IMR-90 (cell line): ENCODE data around the gene RAB37. TPM values are rescaled to one million over a fixed set of nuclear protein-coding genes. Genes with fewer than 3 reads are reported as not detected.

ENCODE experiments used
- ATAC-seq: fragments of 200-7000 bp; cut with Tn5 transposase; 2 replicates; pipeline ENCODE4 v1.9.1; 2020; ENCODE audit warnings: low read depth, mild to moderate bottlenecking, moderate library complexity
- BruUV-seq: library from RNA; stranded (reverse); fragments of 400-500 nt; replicated peaks from 2 replicates; lab custom pipeline; 2021; lab: Mats Ljungman, UMichigan
- CTCF ChIA-PET: fragments of 300-600 bp; formaldehyde crosslinking; extraction: SDS; loops from one replicate; lab custom pipeline; 2021; ENCODE audit warnings: antibody characterized with exemption; lab: Yijun Ruan, JAX
- POLR2A ChIA-PET: fragments of 300-600 bp; sonication (Branson Sonifier 250); formaldehyde crosslinking; loops from one replicate; lab custom pipeline; 2022; ENCODE audit warnings: antibody characterized with exemption; ENCODE audit not compliant: unreplicated experiment; lab: Charles Lee
- DNase-seq: peaks from one replicate; pipeline ENCODE4 v3.0.0; 2013
- H2AFZ ChIP-seq: replicated peaks from 2 replicates; pipeline ENCODE3; 2013; ENCODE audit warnings: low read length, mild to moderate bottlenecking; ENCODE audit not compliant: poor library complexity
- H2AK5ac ChIP-seq: 2 replicates; pipeline ENCODE4 v1.6.1; 2013; ENCODE audit warnings: low read depth, low read length, inconsistent platforms
- H2AK9ac ChIP-seq: replicated peaks from 2 replicates; pipeline ENCODE3; 2013; ENCODE audit warnings: mild to moderate bottlenecking, low read depth, low read length, moderate library complexity; ENCODE audit not compliant: poor library complexity
- H2BK120ac ChIP-seq: 2 replicates; pipeline ENCODE4 v1.6.1; 2013; ENCODE audit warnings: low read depth, low read length, inconsistent platforms
- H2BK15ac ChIP-seq: 3 replicates; pipeline ENCODE4 v1.6.1; 2013; ENCODE audit warnings: low read depth, low read length, inconsistent platforms
- H2BK20ac ChIP-seq: 2 replicates; pipeline ENCODE4 v1.6.1; 2013; ENCODE audit warnings: low read depth, mild to moderate bottlenecking, inconsistent platforms, low read length, moderate library complexity
- H2BK5ac ChIP-seq: 2 replicates; pipeline ENCODE4 v1.6.1; 2013; ENCODE audit warnings: mild to moderate bottlenecking, low read depth, low read length, inconsistent platforms; ENCODE audit not compliant: poor library complexity, severe bottlenecking
- H3K14ac ChIP-seq: replicated peaks from 2 replicates; pipeline ENCODE4 v1.6.1; 2013; ENCODE audit warnings: low read depth, low read length, inconsistent platforms
- H3K18ac ChIP-seq: 2 replicates; pipeline ENCODE4 v1.6.1; 2013; ENCODE audit warnings: low read depth, low read length, control low read depth
- H3K23ac ChIP-seq: 2 replicates; pipeline ENCODE4 v1.6.1; 2013; ENCODE audit warnings: low read depth, low read length, inconsistent platforms
- H3K27ac ChIP-seq: 2 replicates; pipeline ENCODE4 v1.5.1; 2013; ENCODE audit warnings: mild to moderate bottlenecking, control low read depth, low read length; ENCODE audit not compliant: insufficient read depth
- H3K27me3 ChIP-seq: 2 replicates; pipeline ENCODE4 v1.6.1; 2013; ENCODE audit warnings: low read length; ENCODE audit not compliant: control insufficient read depth, insufficient read depth
- H3K36me3 ChIP-seq: 2 replicates; pipeline ENCODE4 v1.6.1; 2013; ENCODE audit warnings: low read length, mixed read lengths; ENCODE audit not compliant: control insufficient read depth, insufficient read depth
- H3K4ac ChIP-seq: 2 replicates; pipeline ENCODE4 v1.6.1; 2013; ENCODE audit warnings: low read depth, low read length, inconsistent platforms
- H3K4me1 ChIP-seq: 2 replicates; pipeline ENCODE4 v1.6.1; 2013; ENCODE audit warnings: low read length, mixed read lengths; ENCODE audit not compliant: control insufficient read depth, insufficient read depth
- H3K4me2 ChIP-seq: 2 replicates; pipeline ENCODE4 v1.6.1; 2013; ENCODE audit warnings: low read depth, mild to moderate bottlenecking, control low read depth, low read length, moderate library complexity
- H3K4me3 ChIP-seq: 2 replicates; pipeline ENCODE4 v1.5.1; 2013; ENCODE audit warnings: low read depth, mild to moderate bottlenecking, control low read depth, low read length, moderate library complexity; ENCODE audit not compliant: insufficient read depth
- H3K56ac ChIP-seq: 2 replicates; pipeline ENCODE4 v1.6.1; 2013; ENCODE audit warnings: low read length, inconsistent platforms; ENCODE audit not compliant: insufficient read depth; ENCODE audit errors: extremely low read depth
- H3K79me1 ChIP-seq, 2 experiments: 2 replicates each; pipeline ENCODE4 v1.6.1; 2013; ENCODE audit warnings: low read length in 2 of 2, inconsistent platforms in 1 of 2, low read depth in 1 of 2
- H3K9ac ChIP-seq: 2 replicates; pipeline ENCODE4 v1.6.1; 2013; ENCODE audit warnings: low read depth, low read length, control low read depth
- H3K9me1 ChIP-seq: 2 replicates; pipeline ENCODE4 v1.6.1; 2013; ENCODE audit warnings: low read length, inconsistent platforms; ENCODE audit not compliant: insufficient read depth
- H3K9me3 ChIP-seq: 2 replicates; pipeline ENCODE4 v1.6.1; 2013; ENCODE audit warnings: low read length; ENCODE audit not compliant: control insufficient read depth, insufficient read depth
- H4K20me1 ChIP-seq: 2 replicates; pipeline ENCODE4 v1.6.1; 2013; ENCODE audit warnings: low read length, inconsistent platforms; ENCODE audit not compliant: insufficient read depth
- H4K5ac ChIP-seq: 2 replicates; pipeline ENCODE4 v1.6.1; 2013; ENCODE audit warnings: mild to moderate bottlenecking, low read depth, low read length, control low read depth
- H4K8ac ChIP-seq, 2 experiments: 2 replicates each; pipeline ENCODE4 v1.6.1; 2013; ENCODE audit warnings: low read depth in 2 of 2, low read length in 2 of 2, control low read depth in 1 of 2, inconsistent platforms in 1 of 2
- H4K91ac ChIP-seq: 2 replicates; pipeline ENCODE4 v1.6.1; 2013; ENCODE audit warnings: low read depth, low read length, inconsistent platforms; ENCODE audit not compliant: insufficient read depth
- BHLHE40 ChIP-seq: fragments of 150-350 bp; IDR thresholded peaks from 2 replicates; pipeline ENCODE4 v1.6.1; 2016; ENCODE audit warnings: mild to moderate bottlenecking, low read depth, low read length
- CEBPB ChIP-seq: IDR thresholded peaks from 2 replicates; pipeline ENCODE4 v1.6.1; 2012; ENCODE audit warnings: low read depth, low read length, improper control_type of control experiment
- CHD1 ChIP-seq: IDR thresholded peaks from 2 replicates; pipeline ENCODE4 v1.6.1; 2012; ENCODE audit warnings: low read depth, low read length, improper control_type of control experiment
- CTCF ChIP-seq: conservative IDR thresholded peaks from 2 replicates; pipeline ENCODE4 v1.5.1; 2012; ENCODE audit warnings: mild to moderate bottlenecking, low read depth, low read length, improper control_type of control experiment
- ELK1 ChIP-seq: fragments of 150-350 bp; IDR thresholded peaks from 2 replicates; pipeline ENCODE4 v1.6.1; 2016; ENCODE audit warnings: low read depth, mild to moderate bottlenecking, low read length, moderate library complexity, borderline replicate concordance
- FOS ChIP-seq: fragments of 150-350 bp; IDR thresholded peaks from 2 replicates; pipeline ENCODE4 v1.6.1; 2016; ENCODE audit warnings: low read depth, low read length
- MAFK ChIP-seq: IDR thresholded peaks from 2 replicates; pipeline ENCODE4 v1.6.1; 2012; ENCODE audit warnings: low read depth, low read length, improper control_type of control experiment
- MAZ ChIP-seq: IDR thresholded peaks from 2 replicates; pipeline ENCODE4 v1.6.1; 2012; ENCODE audit warnings: low read depth, mild to moderate bottlenecking, low read length, improper control_type of control experiment, moderate library complexity, borderline replicate concordance
- MXI1 ChIP-seq: IDR thresholded peaks from 2 replicates; pipeline ENCODE4 v1.6.1; 2012; ENCODE audit warnings: low read depth, mild to moderate bottlenecking, low read length, moderate library complexity, borderline replicate concordance
- NFE2L2 ChIP-seq: fragments of 150-350 bp; IDR thresholded peaks from 2 replicates; pipeline ENCODE4 v1.6.1; 2016; ENCODE audit warnings: low read depth, mild to moderate bottlenecking, low read length
- POLR2A ChIP-seq: IDR thresholded peaks from 2 replicates; pipeline ENCODE4 v1.6.1; 2012; ENCODE audit warnings: mild to moderate bottlenecking, low read depth, low read length
- RCOR1 ChIP-seq: IDR thresholded peaks from 2 replicates; pipeline ENCODE4 v1.6.1; 2012; ENCODE audit warnings: mild to moderate bottlenecking, low read length, improper control_type of control experiment; ENCODE audit not compliant: insufficient replicate concordance
- SMC3 ChIP-seq: fragments of 150-350 bp; IDR thresholded peaks from 2 replicates; pipeline ENCODE4 v1.6.1; 2016; ENCODE audit warnings: low read depth, mild to moderate bottlenecking, antibody characterized with exemption, low read length, moderate library complexity
- USF2 ChIP-seq: fragments of 150-350 bp; IDR thresholded peaks from 2 replicates; pipeline ENCODE4 v1.6.1; 2017; ENCODE audit warnings: mild to moderate bottlenecking, antibody characterized with exemption, low read length, low read depth
- WGBS, 2 experiments: methylation state at CpG; one replicate each; pipeline versions ENCODE4 v1.1.5 to v1.1.7; 2013; ENCODE audit warnings: missing lambda C conversion rate in 2 of 2; ENCODE audit not compliant: insufficient read length in 1 of 2; ENCODE audit errors: extremely low coverage in 2 of 2; 5-methylcytosine and 5-hydroxymethylcytosine counted together
- dilution Hi-C: fragments of 300-500 bp; cut with HindIII; formaldehyde crosslinking; loops from one replicate; pipeline ENCODE4 v1.14.3; 2018; ENCODE audit warnings: low sequenced_read_pairs; ENCODE audit not compliant: unreplicated experiment
- in situ Hi-C: fragments of 300-500 bp; cut with MboI; formaldehyde crosslinking; loops from 3 replicates; pipeline ENCODE4 v1.14.3; 2019; ENCODE audit warnings: low sequenced_read_pairs, inconsistent platforms, mixed read lengths
- intact Hi-C: fragments of 100-400 bp; cut with micrococcal nuclease; formaldehyde crosslinking; loops from 2 replicates; pipeline ENCODE4 v1.10.0; 2022
- polyA plus RNA-seq, 3 experiments: library from polyadenylated mRNA; depleted of rRNA; stranded (reverse); fragments of >200 nt; gene quantifications; 2 replicates each; pipeline ENCODE4 v1.2.3, GENCODE V29; 2012; ENCODE audit warnings: low replicate concordance in 1 of 3
- total RNA-seq: library from RNA; depleted of rRNA; stranded (reverse); fragments of >200 nt; gene quantifications from 2 replicates; pipeline ENCODE4 v1.2.3, GENCODE V29; 2012

The RAB37 gene
- total and polyA plus RNA-seq, 2 of the 4 experiments (the other 2 are of a cell fraction) = 0.19 TPM; not detected in 1

- no peak overlapping the region for H4K91ac ChIP-seq
- H3K14ac ChIP-seq = no peak overlapping the region
- H2BK120ac ChIP-seq = no peak overlapping the region
- intact Hi-C loops (no loop called here), dilution Hi-C loops (no loop called here), in situ Hi-C loops (no loop called here)
- no TSS peak for BruUV-seq
- no peak overlapping the region for H3K23ac ChIP-seq
- no CpG with 5 or more reads among the region's 5 CpGs for WGBS, 2 experiments
- H3K4me2 ChIP-seq = no peak overlapping the region
- no peak overlapping the region for H2AK9ac ChIP-seq
- H3K4me3 ChIP-seq = no peak overlapping the region
- H2AFZ ChIP-seq = no peak overlapping the region
- DNase-seq (no peak), ATAC-seq (no peak)
- H3K27me3 ChIP-seq = no peaks in the 10 kb centered on the region
- CTCF ChIA-PET = interaction anchor here (1.3 kb wide), 1 partner anchor 38 kb away, joined by 4 read pairs; no protein-coding TSS in a partner anchor
- H4K8ac ChIP-seq = no peak overlapping the region
- peaks cover 6% of the 10 kb centered on the region; the same call in 1 of the 2 replicates for H4K20me1 ChIP-seq
- H2BK5ac ChIP-seq = no peak overlapping the region
- H3K4me1 ChIP-seq = peaks cover 2% of the 10 kb centered on the region; the same call in 1 of the 2 replicates
- no peaks in the 10 kb centered on the region for H3K9me3 ChIP-seq
- H3K79me1 ChIP-seq = peaks cover 12 to 32% of the 10 kb centered on the region in 2 experiments
- TF ChIP-seq FOS = no peak
- no peak for TF ChIP-seq RCOR1
- TF ChIP-seq SMC3 = no peak
- no peak for TF ChIP-seq CEBPB
- TF ChIP-seq MAZ = no peak
- TF ChIP-seq POLR2A = no peak
- no peak for TF ChIP-seq BHLHE40
- no peak for TF ChIP-seq ELK1
- no peak for TF ChIP-seq NFE2L2
- no peak for TF ChIP-seq CTCF
- no peak for TF ChIP-seq MXI1
- TF ChIP-seq USF2 = no peak
- TF ChIP-seq MAFK = no peak
- TF ChIP-seq CHD1 = no peak
- no peak overlapping the region for H4K5ac ChIP-seq
- no peak overlapping the region for H3K27ac ChIP-seq
- H3K9ac ChIP-seq = no peak overlapping the region
- no peak overlapping the region for H2BK20ac ChIP-seq
- no peaks in the 10 kb centered on the region; the same call in 1 of the 2 replicates for H3K9me1 ChIP-seq
- H3K18ac ChIP-seq = no peak overlapping the region
- H3K56ac ChIP-seq = no peak overlapping the region
- H2BK15ac ChIP-seq = no peak overlapping the region
- H3K36me3 ChIP-seq = peaks cover 20% of the 10 kb centered on the region
- POLR2A ChIA-PET = no interaction called here
- H2AK5ac ChIP-seq = no peak overlapping the region
- H3K4ac ChIP-seq = no peak overlapping the region
Observed at GRCh38 chr17:74782571-74782970, 45.5 kb downstream of the RAB37 start.
